Activated naive CD4-positive, alpha-beta T cell treated with anti-CD3 and anti-CD28 coated beads, Interleukin-2, amount 10 ng/mL, durations not matched to agents 7 days and 5 days (primary cell): ENCODE results near the gene TBPL2.
"Not testable (repeated sequence)": the region's sequence is repeated elsewhere in the genome, so short reads cannot be mapped to it uniquely, and the experiment has no call there.

ENCODE experiments used
- CTCF ChIA-PET: fragments of 350-600 bp; sonication (Branson Sonifier 250); formaldehyde crosslinking; loops from one replicate; lab custom pipeline; 2021; ENCODE audit warnings: antibody characterized with exemption; lab: Charles Lee
- DNase-seq: peaks from one replicate; pipeline ENCODE4 v3.0.0-alpha.2; 2020
- H3K27ac Mint-ChIP-seq: one replicate; pipeline ENCODE4 v1.8.0; 2021; ENCODE audit warnings: mild to moderate bottlenecking, moderate library complexity, mixed read lengths
- H3K27me3 Mint-ChIP-seq: one replicate; pipeline ENCODE4 v1.8.0; 2021; ENCODE audit warnings: mild to moderate bottlenecking, mixed read lengths
- H3K36me3 Mint-ChIP-seq: one replicate; pipeline ENCODE4 v1.8.0; 2021; ENCODE audit warnings: mixed read lengths
- H3K4me1 Mint-ChIP-seq: one replicate; pipeline ENCODE4 v1.8.0; 2021; ENCODE audit warnings: mixed read lengths
- H3K4me3 Mint-ChIP-seq: one replicate; pipeline ENCODE4 v1.8.0; 2021; ENCODE audit warnings: mild to moderate bottlenecking, moderate library complexity, mixed read lengths
- H3K9me3 Mint-ChIP-seq: one replicate; pipeline ENCODE4 v1.8.0; 2021; ENCODE audit warnings: mixed read lengths

TBPL2 gene

DNA sequence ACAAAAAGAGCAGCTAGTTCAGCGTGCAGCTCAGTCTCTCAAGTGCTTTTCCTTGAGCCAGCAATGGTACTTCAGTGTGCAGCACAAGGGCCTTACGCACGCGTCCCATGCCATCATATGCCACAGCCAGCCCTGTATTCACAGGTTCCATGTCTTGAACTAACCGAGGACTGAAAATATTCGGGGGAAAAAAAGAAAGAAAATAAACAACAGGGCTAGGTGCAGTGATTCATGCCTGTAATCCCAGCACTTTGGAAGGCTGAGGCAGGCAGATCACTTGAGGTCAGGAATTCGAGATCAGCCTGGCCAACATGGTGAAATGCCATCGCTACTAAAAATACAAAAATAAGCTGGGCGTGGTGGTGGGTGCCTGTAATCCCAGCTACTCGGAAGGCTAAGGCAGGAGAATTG is 57.4 kb downstream of the TBPL2 start:
- CTCF ChIA-PET, H3K27me3 Mint-ChIP-seq, DNase-seq, H3K27ac Mint-ChIP-seq, H3K9me3 Mint-ChIP-seq, H3K4me3 Mint-ChIP-seq: not testable (repeated sequence)
- peaks cover 27% of the 10 kb centered on the region for H3K36me3 Mint-ChIP-seq
- peaks cover 22% of the 10 kb centered on the region for H3K4me1 Mint-ChIP-seq

- H3K4me1 Mint-ChIP-seq = peaks cover 21% of the 10 kb centered on the region
- no peaks in the 10 kb centered on the region for H3K9me3 Mint-ChIP-seq
- H3K36me3 Mint-ChIP-seq = peaks cover 27% of the 10 kb centered on the region
- no peaks in the 10 kb centered on the region for H3K27me3 Mint-ChIP-seq
- CTCF ChIA-PET = no interaction called here
- H3K27ac Mint-ChIP-seq = no peak overlapping the region
- no peak for DNase-seq
- H3K4me3 Mint-ChIP-seq = no peak overlapping the region
These were observed 57.9 kb downstream of the TBPL2 start for GRCh38 chr14:55382483-55382882.

DNA sequence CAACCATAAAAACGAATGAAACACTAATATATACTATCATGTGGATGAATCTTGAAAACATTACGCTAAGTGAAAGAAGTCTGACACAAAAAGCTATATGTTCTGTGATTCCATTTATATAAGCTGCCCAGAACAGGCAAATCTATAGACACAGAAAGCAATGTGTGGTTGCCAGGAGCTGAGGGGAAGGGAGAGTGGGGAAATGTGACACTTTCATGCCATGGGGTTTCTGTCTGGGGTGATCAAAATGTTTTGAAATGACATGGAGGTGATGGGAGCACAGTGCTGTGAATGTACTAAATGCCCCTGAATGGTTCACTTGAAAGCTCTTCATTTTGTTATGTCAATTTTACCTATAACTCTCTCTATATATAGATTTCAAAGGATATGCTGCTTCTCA is 58.9 kb downstream of the TBPL2 start:
- DNase-seq = no peak
- H3K4me3 Mint-ChIP-seq = no peak overlapping the region
- H3K9me3 Mint-ChIP-seq = no peaks in the 10 kb centered on the region
- peaks cover 14% of the 10 kb centered on the region for H3K4me1 Mint-ChIP-seq
- H3K27me3 Mint-ChIP-seq = no peaks in the 10 kb centered on the region
- H3K36me3 Mint-ChIP-seq = peaks cover 29% of the 10 kb centered on the region
- no peak overlapping the region for H3K27ac Mint-ChIP-seq
- CTCF ChIA-PET = interaction anchor here (1.2 kb wide), 1 partner anchor 64 kb away, joined by 3 read pairs; no protein-coding TSS in a partner anchor

DNA sequence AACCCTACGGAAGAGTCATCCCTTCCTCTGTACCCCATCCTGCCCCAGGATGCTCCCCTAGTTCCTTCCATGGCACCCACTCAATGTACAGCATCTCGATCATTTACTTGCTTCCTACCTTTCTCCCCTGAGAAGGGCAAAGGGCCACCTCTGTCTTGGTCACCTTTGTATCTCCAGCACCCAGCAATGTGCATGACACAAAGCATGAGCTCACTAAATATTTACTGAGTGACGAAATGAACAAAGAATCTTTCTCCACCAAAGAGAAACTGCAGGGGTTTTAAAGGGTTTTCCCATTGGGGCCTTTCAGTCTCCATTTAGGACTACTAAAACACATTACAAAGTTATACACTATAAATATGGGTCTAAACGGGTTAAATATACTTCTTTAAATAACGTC is 59.4 kb downstream of the TBPL2 start:
- Mint-ChIP-seq H3K9me3 (no peaks in the 10 kb centered on the region), H3K36me3 (peaks cover 31% of the 10 kb centered on the region), H3K4me3 (no peak overlapping the region), H3K27ac (no peak overlapping the region), H3K4me1 (peaks cover 8% of the 10 kb centered on the region), H3K27me3 (no peaks in the 10 kb centered on the region)
- CTCF ChIA-PET = interaction anchor here (1.2 kb wide), 1 partner anchor 65 kb away, joined by 3 read pairs; no protein-coding TSS in a partner anchor
- DNase-seq = no peak

DNA sequence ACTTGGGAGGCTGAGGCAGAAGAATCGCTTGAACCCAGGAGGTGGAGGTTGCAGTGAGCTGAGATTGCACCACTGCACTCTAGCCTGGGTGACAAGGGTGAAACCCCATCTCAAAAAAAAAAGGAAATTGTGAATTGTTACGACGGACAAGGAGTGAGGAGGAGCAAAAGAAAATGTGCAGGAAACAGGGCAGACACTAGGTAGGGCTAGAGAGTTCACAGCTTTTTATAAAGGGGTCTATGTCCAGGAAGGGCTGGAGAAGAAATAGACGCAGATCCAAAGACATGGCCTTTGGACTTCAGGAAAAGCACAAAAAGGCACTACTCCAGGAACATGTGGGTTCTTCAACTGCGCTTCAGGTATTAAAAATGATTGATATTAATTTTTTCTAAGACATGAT is 63.2 kb downstream of the TBPL2 start:
- Mint-ChIP-seq H3K36me3 (peaks cover 35% of the 10 kb centered on the region), H3K27ac (peak overlapping the region; percentile 65), H3K4me3 (no peak overlapping the region), H3K9me3 (no peaks in the 10 kb centered on the region), H3K4me1 (peaks cover 36% of the 10 kb centered on the region), H3K27me3 (no peaks in the 10 kb centered on the region)
- DNase-seq = no peak
- CTCF ChIA-PET = no interaction called here

DNA sequence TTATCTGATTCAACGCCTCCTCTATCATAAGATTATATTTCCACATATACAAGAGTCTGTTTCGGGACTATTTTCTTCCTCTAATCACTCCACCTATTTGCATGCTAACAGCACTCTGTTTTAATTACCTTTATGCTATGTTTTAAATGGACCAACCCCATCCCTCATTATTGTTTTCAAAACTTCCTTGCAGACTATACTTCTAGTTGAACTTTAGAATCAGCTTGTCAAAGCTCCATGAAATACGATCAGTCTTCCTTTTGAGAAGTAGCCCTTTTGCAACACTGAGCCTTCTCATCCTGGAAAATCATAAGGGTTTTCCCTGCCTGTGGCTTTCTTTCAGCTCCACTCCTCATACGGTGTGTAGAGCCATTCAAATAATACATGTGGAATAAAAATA is 65.6 kb downstream of the TBPL2 start:
- H3K4me1 Mint-ChIP-seq = peaks cover 38% of the 10 kb centered on the region
- CTCF ChIA-PET = interaction anchor here (0.8 to 1.8 kb wide), 6 partner anchors 9 to 323 kb away, joined by 3 to 6 read pairs (median 4); partner anchors contain the start of gene MAPK1IP1L
- no peaks in the 10 kb centered on the region for H3K27me3 Mint-ChIP-seq
- no peaks in the 10 kb centered on the region for H3K9me3 Mint-ChIP-seq
- H3K36me3 Mint-ChIP-seq = peaks cover 33% of the 10 kb centered on the region
- H3K4me3 Mint-ChIP-seq = no peak overlapping the region
- DNase-seq = no peak
- H3K27ac Mint-ChIP-seq = peak overlapping the region; percentile 49

DNA sequence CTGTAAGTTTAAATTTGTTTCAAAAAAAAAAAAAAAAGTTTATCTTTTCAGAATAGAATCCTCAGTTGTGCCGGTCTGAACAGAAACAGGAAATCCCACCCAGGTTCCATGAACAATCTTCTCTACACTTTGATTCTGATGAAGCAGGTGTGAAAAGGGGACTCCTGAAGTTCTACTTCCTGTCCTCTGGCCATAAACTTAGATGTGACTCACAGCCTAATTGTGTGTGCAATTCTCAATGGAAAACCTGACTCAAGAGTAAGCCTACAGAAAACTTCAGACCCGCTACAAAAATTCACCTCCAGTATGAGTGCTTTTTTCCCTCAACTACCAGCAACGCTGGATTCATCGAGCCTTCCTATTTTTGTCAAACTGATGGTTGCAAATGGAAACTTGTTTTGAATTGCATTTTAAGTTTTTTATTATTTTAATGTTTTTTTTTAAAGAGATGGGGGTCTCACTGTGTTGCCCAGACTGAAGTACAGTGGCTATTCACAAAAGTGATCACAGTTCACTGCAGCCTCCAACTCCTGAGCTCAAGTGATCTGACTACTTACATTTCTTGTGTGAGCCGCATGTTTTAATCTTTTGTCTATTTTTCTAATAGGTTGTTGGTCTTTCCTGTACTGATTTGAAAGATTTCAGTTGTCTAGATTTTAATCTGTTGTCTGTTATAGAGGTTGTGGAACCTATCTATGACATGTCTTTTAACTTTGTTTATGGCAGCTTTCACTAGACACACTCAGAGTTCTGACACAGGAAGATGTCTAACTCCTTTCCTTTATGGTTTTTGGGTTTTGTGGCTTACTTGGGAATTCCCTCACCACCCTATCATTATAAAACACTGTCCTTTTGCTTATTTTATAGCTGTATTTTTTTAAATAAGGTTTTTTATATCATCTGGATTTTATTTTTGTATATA is 66.4 kb downstream of the TBPL2 start:
- no peak for DNase-seq
- CTCF ChIA-PET = interaction anchor here (0.8 to 1.8 kb wide), 5 partner anchors 18 to 323 kb away, joined by 3 to 6 read pairs (median 5); partner anchors contain the start of gene MAPK1IP1L
- H3K4me3 Mint-ChIP-seq = peak overlapping the region; percentile 4
- no peaks in the 10 kb centered on the region for H3K27me3 Mint-ChIP-seq
- peaks cover 38% of the 10 kb centered on the region for H3K4me1 Mint-ChIP-seq
- peaks cover 36% of the 10 kb centered on the region for H3K36me3 Mint-ChIP-seq
- peak overlapping the region; percentile 79 for H3K27ac Mint-ChIP-seq
- H3K9me3 Mint-ChIP-seq = no peaks in the 10 kb centered on the region

DNA sequence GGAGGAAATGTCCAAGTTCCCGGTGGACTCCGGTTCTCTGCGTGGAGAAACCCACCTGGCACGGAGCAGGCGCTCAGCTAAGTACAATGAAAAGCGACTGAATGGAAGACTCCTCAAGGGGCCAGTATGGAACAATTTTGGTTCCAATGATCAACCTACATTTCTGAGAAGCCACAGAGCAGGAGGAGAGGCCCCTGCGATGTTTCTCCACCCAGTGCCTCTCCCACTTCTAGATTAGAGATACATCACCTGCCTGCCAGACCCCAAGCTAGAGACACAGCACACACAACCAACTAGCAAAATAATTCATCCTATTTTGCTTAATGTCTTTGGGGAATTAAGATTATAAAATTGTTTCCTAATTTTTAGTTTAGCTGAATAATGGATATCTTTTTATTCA is 67.6 kb downstream of the TBPL2 start:
- DNase-seq = no peak
- Mint-ChIP-seq H3K4me3 (no peak overlapping the region), H3K36me3 (peaks cover 33% of the 10 kb centered on the region), H3K27me3 (no peaks in the 10 kb centered on the region), H3K9me3 (no peaks in the 10 kb centered on the region), H3K27ac (peak overlapping the region; percentile 42), H3K4me1 (peaks cover 38% of the 10 kb centered on the region)
- CTCF ChIA-PET = interaction anchor here (1.5 to 1.6 kb wide), 2 partner anchors 13 to 19 kb away, joined by 3 to 11 read pairs; no protein-coding TSS in a partner anchor

- Mint-ChIP-seq H3K27me3 (no peaks in the 10 kb centered on the region), H3K36me3 (peaks cover 36% of the 10 kb centered on the region), H3K4me1 (peaks cover 38% of the 10 kb centered on the region), H3K4me3 (no peak overlapping the region), H3K9me3 (no peaks in the 10 kb centered on the region), H3K27ac (no peak overlapping the region)
- CTCF ChIA-PET = interaction anchor here (1.5 to 1.6 kb wide), 2 partner anchors 14 to 18 kb away, joined by 3 to 11 read pairs; no protein-coding TSS in a partner anchor
- DNase-seq = no peak
These were observed 68.0 kb downstream of the TBPL2 start for GRCh38 chr14:55372423-55372822.

- Mint-ChIP-seq H3K4me3 (no peak overlapping the region), H3K4me1 (peaks cover 38% of the 10 kb centered on the region), H3K9me3 (no peaks in the 10 kb centered on the region), H3K27me3 (no peaks in the 10 kb centered on the region), H3K36me3 (peaks cover 31% of the 10 kb centered on the region), H3K27ac (no peak overlapping the region)
- DNase-seq = no peak
- CTCF ChIA-PET = interaction anchor here (0.7 kb wide), 1 partner anchor 15 kb away, joined by 3 read pairs; no protein-coding TSS in a partner anchor
These were observed 69.4 kb downstream of the TBPL2 start for GRCh38 chr14:55370883-55371455.

DNA sequence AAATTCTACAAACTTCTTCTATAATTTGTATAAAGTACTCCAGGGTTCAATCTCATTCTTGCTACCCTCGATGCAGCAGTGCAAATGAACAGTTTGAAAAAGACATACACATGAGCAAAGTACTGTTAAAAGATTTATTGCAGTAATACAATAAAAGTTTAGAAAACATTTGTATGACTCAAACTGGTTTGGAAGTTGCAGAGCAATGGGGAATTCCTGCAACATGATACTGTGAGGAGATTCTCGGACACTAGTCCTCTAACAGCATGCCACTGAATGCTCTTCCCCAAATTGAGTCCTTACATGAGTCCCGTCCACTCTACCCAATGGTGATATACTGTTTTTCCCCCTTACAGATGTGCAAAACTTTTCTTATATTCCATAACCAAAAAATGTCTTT is 74.1 kb downstream of the TBPL2 start:
- H3K9me3 Mint-ChIP-seq = no peaks in the 10 kb centered on the region
- H3K27ac Mint-ChIP-seq = peak overlapping the region; percentile 42
- no peaks in the 10 kb centered on the region for H3K4me1 Mint-ChIP-seq
- no peaks in the 10 kb centered on the region for H3K27me3 Mint-ChIP-seq
- DNase-seq = no peak
- H3K36me3 Mint-ChIP-seq = peaks cover 32% of the 10 kb centered on the region
- no peak overlapping the region for H3K4me3 Mint-ChIP-seq
- CTCF ChIA-PET = no interaction called here
